ENCODE measurements around the gene TSPO2. TPM values are rescaled to one million over a fixed set of nuclear protein-coding genes. Genes with fewer than 3 reads are reported as not detected.

TSPO2 gene
- total RNA-seq, 1 donor from 2014 or later, result not detected

DNA sequence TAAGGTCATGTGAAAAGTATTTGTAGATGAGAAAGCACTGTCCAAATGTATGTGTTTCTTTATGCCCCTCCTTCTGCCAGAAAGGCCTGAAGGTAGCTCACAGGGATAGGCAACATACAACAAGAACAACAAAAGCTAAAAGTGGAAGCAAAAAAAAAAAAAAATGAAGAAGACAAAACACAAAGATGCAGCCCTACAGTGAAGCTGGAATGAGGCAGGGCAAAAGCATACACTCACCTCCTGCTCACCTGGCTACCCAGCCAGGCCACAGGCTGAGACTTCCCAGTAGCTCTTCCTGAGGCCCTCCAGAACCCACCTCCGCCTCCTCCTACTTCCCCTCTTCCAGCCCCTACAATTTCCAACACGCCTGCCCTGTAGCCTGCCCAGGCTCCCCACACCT lies 5.7 kb upstream of the TSPO2 start:
- H3K4me1 ChIP-seq, result no peaks in the 10 kb centered on the region
- H3K36me3 ChIP-seq, result no peaks in the 10 kb centered on the region
- H3K9me3 ChIP-seq, result no peaks in the 10 kb centered on the region
- DNase-seq, result no peak
- TF ChIP-seq, protein P1, sequence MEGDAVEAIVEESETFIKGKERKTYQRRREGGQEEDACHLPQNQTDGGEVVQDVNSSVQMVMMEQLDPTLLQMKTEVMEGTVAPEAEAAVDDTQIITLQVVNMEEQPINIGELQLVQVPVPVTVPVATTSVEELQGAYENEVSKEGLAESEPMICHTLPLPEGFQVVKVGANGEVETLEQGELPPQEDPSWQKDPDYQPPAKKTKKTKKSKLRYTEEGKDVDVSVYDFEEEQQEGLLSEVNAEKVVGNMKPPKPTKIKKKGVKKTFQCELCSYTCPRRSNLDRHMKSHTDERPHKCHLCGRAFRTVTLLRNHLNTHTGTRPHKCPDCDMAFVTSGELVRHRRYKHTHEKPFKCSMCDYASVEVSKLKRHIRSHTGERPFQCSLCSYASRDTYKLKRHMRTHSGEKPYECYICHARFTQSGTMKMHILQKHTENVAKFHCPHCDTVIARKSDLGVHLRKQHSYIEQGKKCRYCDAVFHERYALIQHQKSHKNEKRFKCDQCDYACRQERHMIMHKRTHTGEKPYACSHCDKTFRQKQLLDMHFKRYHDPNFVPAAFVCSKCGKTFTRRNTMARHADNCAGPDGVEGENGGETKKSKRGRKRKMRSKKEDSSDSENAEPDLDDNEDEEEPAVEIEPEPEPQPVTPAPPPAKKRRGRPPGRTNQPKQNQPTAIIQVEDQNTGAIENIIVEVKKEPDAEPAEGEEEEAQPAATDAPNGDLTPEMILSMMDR (IDR thresholded peaks at IDR 0.05), result no peak
- H3K4me3 ChIP-seq, result no peak overlapping the region
- H3K27me3 ChIP-seq (ENCODE audit: low read depth), result no peaks in the 10 kb centered on the region
- H3K27ac ChIP-seq, result no peak overlapping the region
- intact Hi-C loops (cut with DNase I), result no loop called here
- ATAC-seq, result no peak

DNA sequence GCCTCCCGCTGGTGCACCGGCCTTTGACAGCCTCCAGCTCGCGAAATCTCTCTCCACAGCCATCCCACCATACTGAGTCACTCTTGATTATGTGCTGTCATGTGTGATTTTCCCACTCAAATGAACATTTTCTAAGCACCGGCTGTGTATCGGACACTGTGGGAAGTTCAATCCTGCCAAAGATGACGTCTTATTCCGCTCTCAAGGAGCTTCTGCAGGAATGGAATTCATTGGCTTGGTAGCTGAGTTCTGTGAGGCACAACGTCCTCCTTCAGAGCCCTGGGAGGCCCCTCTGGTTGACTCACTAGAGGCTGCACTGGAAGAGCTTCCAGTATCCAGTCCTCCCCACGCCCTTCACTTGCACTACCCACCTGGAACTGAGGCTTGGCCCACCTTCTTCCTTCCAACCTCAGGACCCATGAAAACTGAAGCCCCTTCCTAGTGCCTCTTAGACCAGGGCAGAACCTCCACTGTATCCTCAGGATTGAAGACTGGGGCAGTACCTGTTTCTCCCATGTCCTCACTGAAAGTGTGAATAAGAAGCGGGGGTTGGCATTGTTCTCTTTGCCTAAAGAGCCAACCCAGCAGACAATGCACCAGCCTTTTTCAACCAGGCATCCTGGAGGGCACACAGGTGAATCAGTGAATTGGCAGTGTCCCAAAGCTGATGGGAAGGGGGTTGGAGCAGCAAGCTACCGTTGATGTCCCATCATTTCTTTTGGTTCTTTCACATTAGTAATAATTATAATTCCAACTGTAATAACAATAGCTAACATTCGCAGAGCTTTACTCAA lies 5.0 kb upstream of the TSPO2 start:
- DNase-seq (no peak), ATAC-seq (no peak)
- TF ChIP-seq, protein P1 (IDR thresholded peaks at IDR 0.05), result no peak
- Histone ChIP-seq H3K4me1 (no peaks in the 10 kb centered on the region), H3K4me3 (no peak overlapping the region), H3K27ac (no peak overlapping the region), H3K27me3 (ENCODE audit: low read depth) (no peaks in the 10 kb centered on the region), H3K9me3 (no peaks in the 10 kb centered on the region), H3K36me3 (no peaks in the 10 kb centered on the region)
- intact Hi-C loops (cut with DNase I), result no loop called here

GRCh38 chr6:41038205-41038604 lies 4.1 kb upstream of the TSPO2 start:
- ATAC-seq, result no peak
- Histone ChIP-seq H3K4me3 (no peak overlapping the region), H3K27me3 (ENCODE audit: low read depth) (no peaks in the 10 kb centered on the region), H3K4me1 (no peaks in the 10 kb centered on the region), H3K27ac (no peak overlapping the region), H3K9me3 (no peaks in the 10 kb centered on the region), H3K36me3 (no peaks in the 10 kb centered on the region)
- no peak for DNase-seq
- intact Hi-C loops (cut with DNase I), result no loop called here
- TF ChIP-seq, protein P1 (IDR thresholded peaks at IDR 0.05), result no peak

DNA sequence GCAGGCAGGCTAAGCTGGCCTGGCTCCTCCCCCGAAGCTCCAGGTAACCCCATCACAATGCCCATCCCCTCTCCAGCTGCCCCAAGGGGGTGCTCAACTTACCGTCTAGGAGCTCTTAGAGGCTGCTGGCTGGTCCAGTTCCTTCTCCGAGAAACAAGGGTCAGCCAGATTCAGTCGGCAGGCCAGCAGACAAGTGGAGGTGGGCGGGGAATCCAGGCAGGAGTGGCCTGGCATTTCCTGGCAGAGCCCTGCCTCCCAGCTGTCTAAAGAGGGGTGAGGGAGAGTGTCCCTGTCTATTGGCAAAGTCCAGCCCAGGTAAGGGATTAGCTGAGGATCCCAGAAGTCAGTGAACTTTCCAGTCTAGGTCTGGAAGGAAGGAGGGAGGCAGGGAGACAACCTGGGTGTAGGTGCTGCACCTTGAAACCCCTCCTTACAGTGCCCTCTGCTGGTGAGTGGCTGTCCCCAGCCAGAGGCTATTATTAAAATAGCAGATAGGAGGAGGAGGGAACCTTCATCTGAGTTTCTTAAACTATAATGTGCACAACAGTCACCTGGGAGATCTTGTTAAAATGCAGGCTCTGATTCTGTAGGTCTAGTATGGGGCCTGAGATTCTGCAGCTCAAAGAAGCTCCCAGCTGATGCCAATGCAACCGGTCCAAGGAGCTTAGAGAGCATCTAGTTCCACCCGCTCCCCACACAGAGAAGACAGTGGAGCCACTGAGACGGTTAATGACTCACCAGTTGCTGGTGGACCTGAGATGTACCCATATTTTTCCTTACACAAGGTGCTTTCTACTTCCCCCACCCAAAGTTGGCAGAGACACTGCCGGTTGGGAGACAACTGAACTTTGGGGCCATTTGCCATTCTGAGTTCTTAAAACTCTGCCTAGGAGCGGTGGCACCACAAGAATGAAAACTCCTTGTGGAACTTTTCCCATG lies 2.9 kb upstream of the TSPO2 start, which contains the start of gene UNC5CL:
UNC5CL (minus strand) TSS at position 162 of the 939 bp plus-strand sequence. CDS start 4,147 bp downstream, outside the sequence.
- Histone ChIP-seq H3K27me3 (ENCODE audit: low read depth) (no peaks in the 10 kb centered on the region), H3K27ac (no peak within 1 kb of the TSS), H3K4me1 (no peaks in the 10 kb centered on the region), H3K9me3 (no peaks in the 10 kb centered on the region), H3K36me3 (no peaks in the 10 kb centered on the region), H3K4me3 (no peak within 1 kb of the TSS)
- intact Hi-C loops (cut with DNase I), result no loop called here
- TF ChIP-seq, protein P1 (IDR thresholded peaks at IDR 0.05), result peak; percentile 73
- ATAC-seq (peak; percentile 76 to 83), DNase-seq (peak; percentile 60)

DNA sequence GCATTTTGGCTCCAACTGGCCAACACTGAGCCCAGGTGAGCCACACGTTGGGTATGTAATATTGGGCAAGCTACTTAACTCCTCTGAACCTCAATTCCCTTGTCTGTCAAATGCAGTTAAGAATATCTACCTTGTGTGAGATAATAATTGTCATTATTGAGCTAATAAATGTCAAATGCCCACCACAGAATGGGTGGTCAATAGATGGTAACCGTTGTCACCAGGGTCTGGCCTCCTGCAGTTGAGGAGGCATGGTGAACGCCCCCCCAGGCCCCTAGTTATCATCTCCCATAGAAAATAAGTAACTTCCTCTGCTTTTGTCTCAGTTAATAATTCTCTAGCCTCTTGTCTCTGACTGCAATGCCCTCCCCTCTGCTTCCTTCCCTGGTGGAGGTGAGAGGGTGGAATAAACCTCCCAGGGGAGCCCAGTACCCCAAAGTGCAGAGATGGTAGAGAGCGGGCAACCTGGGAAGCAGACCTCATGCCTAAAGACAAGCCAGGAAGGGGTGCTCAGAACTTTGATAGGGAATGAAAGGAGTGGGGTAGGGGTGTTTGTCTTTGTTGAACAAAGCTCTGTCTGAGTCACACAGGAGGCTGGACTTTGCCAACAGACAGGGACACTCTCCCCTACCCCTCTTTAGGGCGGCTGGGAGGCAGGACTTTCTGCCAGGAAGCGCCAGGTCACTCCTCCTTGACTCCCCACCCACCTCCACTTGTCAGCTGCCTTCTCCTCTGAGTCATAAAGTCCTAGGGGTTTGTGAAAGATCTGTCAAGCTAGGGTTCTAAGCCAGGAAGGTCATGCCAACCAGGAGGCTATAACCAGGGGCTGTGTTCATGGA lies 1.9 kb upstream of the TSPO2 start:
- no peak overlapping the region for H3K27ac ChIP-seq
- H3K9me3 ChIP-seq, result no peaks in the 10 kb centered on the region
- no peaks in the 10 kb centered on the region for H3K4me1 ChIP-seq
- intact Hi-C loops (cut with DNase I), result no loop called here
- no peak overlapping the region for H3K4me3 ChIP-seq
- ATAC-seq, result peak; percentile 34 to 77
- H3K27me3 ChIP-seq (ENCODE audit: low read depth), result no peaks in the 10 kb centered on the region
- TF ChIP-seq, protein P1 (IDR thresholded peaks at IDR 0.05), result no peak
- H3K36me3 ChIP-seq, result no peaks in the 10 kb centered on the region
- no peak for DNase-seq

All from lower lobe of right lung (tissue), 2 donors.